DMS 273 treated with DMSO at 0.1 percent for 48 hours (cell line): ENCODE data around the gene PRR19.

Experiments
- DNase-seq: peaks from one replicate; lab custom pipeline; 2025; lab: John Stamatoyannopoulos, UW

The PRR19 gene

GRCh38 chr19:42283188-42284065, 18.5 kb upstream of the PRR19 start:
- DNase-seq = peak; percentile 66

- no peak for DNase-seq
Observed at GRCh38 chr19:42284066-42284501, 17.8 kb upstream of the PRR19 start.

GRCh38 chr19:42284591-42285341, 17.2 kb upstream of the PRR19 start:
- no peak for DNase-seq

GRCh38 chr19:42285541-42285941, 16.4 kb upstream of the PRR19 start:
- no peak for DNase-seq

- DNase-seq = no peak
Observed at GRCh38 chr19:42285988-42286348, 16.0 kb upstream of the PRR19 start.

GRCh38 chr19:42286349-42287016, 15.4 kb upstream of the PRR19 start:
- DNase-seq = no peak

- DNase-seq = no peak
Observed at GRCh38 chr19:42287017-42287826, 14.7 kb upstream of the PRR19 start.

GRCh38 chr19:42287827-42288107, 14.2 kb upstream of the PRR19 start:
- DNase-seq = no peak

GRCh38 chr19:42288387-42288786, 13.5 kb upstream of the PRR19 start:
- no peak for DNase-seq

- DNase-seq = no peak
Observed at GRCh38 chr19:42288881-42289555, 12.9 kb upstream of the PRR19 start.

- no peak for DNase-seq
Observed at GRCh38 chr19:42289556-42290041, 12.3 kb upstream of the PRR19 start.

GRCh38 chr19:42290136-42290522, 11.8 kb upstream of the PRR19 start:
- DNase-seq = no peak

GRCh38 chr19:42290523-42291434, 11.2 kb upstream of the PRR19 start:
- no peak for DNase-seq

- DNase-seq = no peak
Observed at GRCh38 chr19:42291435-42291810, 10.5 kb upstream of the PRR19 start.

- DNase-seq = no peak
Observed at GRCh38 chr19:42292042-42292960, 9.6 kb upstream of the PRR19 start.

GRCh38 chr19:42292963-42293362, 9.0 kb upstream of the PRR19 start:
- DNase-seq = no peak

GRCh38 chr19:42293540-42293939, 8.4 kb upstream of the PRR19 start:
- no peak for DNase-seq

- DNase-seq = no peak
Observed at GRCh38 chr19:42293948-42294347, 8.0 kb upstream of the PRR19 start.

GRCh38 chr19:42294471-42295137, 7.3 kb upstream of the PRR19 start:
- no peak for DNase-seq
